Activated CD8-positive, alpha-beta T cell treated with anti-CD3 and anti-CD28 coated beads, Interleukin-2, amount 10 ng/mL, durations not matched to agents 7 days and 5 days (primary cell): Measurements from ENCODE around the gene GTSE1. TPM values are rescaled to one million over a fixed set of nuclear protein-coding genes. Genes with fewer than 3 reads are reported as not detected.

Experiments used
- ATAC-seq: fragments of 150-1000 bp; cut with Tn5 transposase; one replicate; pipeline ENCODE4 v1.10.0; 2021; ENCODE audit warnings: moderate library complexity
- CTCF ChIA-PET: fragments of 350-600 bp; sonication (Branson Sonifier 250); formaldehyde crosslinking; loops from one replicate; lab custom pipeline; 2021; ENCODE audit warnings: antibody characterized with exemption; lab: Charles Lee
- POLR2A ChIA-PET: fragments of 350-600 bp; sonication (Branson Sonifier 250); formaldehyde crosslinking; loops from one replicate; lab custom pipeline; 2021; ENCODE audit warnings: antibody characterized with exemption; lab: Charles Lee
- DNase-seq: peaks from one replicate; pipeline ENCODE4 v3.0.0-alpha.2; 2020
- H3K27ac Mint-ChIP-seq: one replicate; pipeline ENCODE4 v1.8.0; 2021; ENCODE audit warnings: mild to moderate bottlenecking, mixed read lengths
- H3K27me3 Mint-ChIP-seq: one replicate; pipeline ENCODE4 v1.8.0; 2021; ENCODE audit warnings: low read depth, mixed read lengths
- H3K36me3 Mint-ChIP-seq: one replicate; pipeline ENCODE4 v1.8.0; 2021; ENCODE audit warnings: low read depth, mixed read lengths
- H3K4me1 Mint-ChIP-seq: one replicate; pipeline ENCODE4 v1.8.0; 2021; ENCODE audit warnings: low read depth, mixed read lengths
- H3K4me3 Mint-ChIP-seq: one replicate; pipeline ENCODE4 v1.8.0; 2021; ENCODE audit warnings: mild to moderate bottlenecking, mixed read lengths
- H3K9me3 Mint-ChIP-seq: one replicate; pipeline ENCODE4 v1.8.0; 2022; ENCODE audit warnings: mixed read lengths; ENCODE audit not compliant: insufficient read depth
- total RNA-seq, 2 experiments: library from RNA; stranded (reverse); gene quantifications; one replicate each; pipeline ENCODE4 v1.2.3, GENCODE V29; 2021

Gene GTSE1
- total RNA-seq, 2 experiments from 2014 or later, result 111 to 114 TPM

DNA sequence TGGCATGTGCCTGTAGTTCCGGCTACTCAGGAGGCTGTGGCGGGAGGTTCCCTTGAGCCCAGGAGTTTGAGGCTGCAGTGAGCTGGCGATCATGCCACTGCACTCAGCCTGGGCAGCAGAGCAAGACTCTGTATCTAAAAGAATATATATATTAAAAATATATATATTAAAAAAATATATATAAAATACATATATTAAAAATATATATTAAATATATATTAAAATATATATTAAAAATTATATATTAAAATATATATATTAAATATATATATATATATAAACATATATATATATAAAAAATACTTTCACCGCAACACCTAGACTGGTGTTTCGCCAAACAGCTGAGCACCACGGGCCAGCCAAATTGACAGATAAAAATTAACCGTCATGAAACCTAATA lies 20.1 kb upstream of the GTSE1 start:
- H3K4me1 Mint-ChIP-seq, result peaks cover 24% of the 10 kb centered on the region
- CTCF ChIA-PET, result interaction anchor here (1.0 to 1.4 kb wide), 2 partner anchors 9 to 19 kb away, joined by 3 to 5 read pairs; partner anchors contain the start of gene TTC38
- no peak overlapping the region for H3K27ac Mint-ChIP-seq
- no peaks in the 10 kb centered on the region for H3K9me3 Mint-ChIP-seq
- peaks cover 42% of the 10 kb centered on the region for H3K36me3 Mint-ChIP-seq
- no peaks in the 10 kb centered on the region for H3K27me3 Mint-ChIP-seq
- ATAC-seq (no peak), DNase-seq (no peak)
- POLR2A ChIA-PET, result interaction anchor here (0.9 to 1.0 kb wide), 2 partner anchors 9 to 11 kb away, joined by 3 to 7 read pairs; no protein-coding TSS in a partner anchor
- no peak overlapping the region for H3K4me3 Mint-ChIP-seq

DNA sequence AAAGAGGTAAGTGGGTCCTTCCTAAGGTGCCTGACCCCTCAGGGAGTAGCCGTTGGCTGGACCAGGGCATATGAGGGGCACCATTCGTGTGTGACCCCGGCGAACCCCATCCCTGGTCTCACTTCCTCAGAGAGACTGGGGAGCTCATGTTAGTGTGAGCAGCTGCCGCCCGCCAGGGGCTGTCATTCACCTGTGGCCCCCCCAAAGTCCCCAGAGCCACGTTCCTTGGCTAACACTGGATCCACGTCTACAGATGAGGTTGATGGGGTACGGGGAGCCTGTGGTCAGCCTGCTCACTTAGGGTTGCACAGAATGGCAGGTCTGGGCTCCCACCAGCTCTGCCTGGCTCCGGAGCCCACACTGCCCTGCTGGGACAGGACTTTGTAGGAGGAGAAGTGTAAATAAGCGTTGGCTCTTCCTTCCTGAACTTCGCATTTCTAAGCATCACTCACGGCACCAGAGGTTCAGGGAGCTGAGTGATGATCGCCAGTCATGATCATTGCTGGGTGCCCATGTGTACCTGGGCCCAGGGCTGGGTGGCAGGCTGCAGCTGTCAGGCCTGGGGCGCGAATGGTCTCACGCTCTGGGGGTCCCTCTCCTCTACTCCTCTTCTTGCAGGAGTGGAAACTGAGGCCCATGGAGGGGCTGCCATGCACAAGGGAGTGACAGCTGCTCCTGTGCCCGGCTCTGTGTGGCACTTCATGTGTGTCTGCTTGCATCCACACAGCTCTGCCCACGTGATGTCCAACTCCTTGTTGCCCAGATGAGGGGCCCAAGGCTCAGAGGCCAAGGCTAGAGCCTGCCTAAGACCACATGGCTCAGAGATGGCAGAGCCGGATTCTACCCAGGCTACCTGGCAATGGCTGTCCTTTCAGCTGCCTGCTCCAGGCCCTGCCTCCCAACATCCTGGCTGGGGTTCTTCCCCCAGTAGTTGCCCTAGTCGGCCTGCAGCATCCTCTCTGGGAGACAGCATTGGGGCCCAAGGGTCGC lies 17.7 kb upstream of the GTSE1 start:
- ChIA-PET CTCF (no interaction called here), POLR2A (no interaction called here)
- Mint-ChIP-seq H3K9me3 (no peaks in the 10 kb centered on the region), H3K36me3 (peaks cover 43% of the 10 kb centered on the region), H3K27ac (no peak overlapping the region), H3K27me3 (no peaks in the 10 kb centered on the region), H3K4me3 (no peak overlapping the region), H3K4me1 (peaks cover 22% of the 10 kb centered on the region)
- DNase-seq, result no peak
- ATAC-seq, result no peak

DNA sequence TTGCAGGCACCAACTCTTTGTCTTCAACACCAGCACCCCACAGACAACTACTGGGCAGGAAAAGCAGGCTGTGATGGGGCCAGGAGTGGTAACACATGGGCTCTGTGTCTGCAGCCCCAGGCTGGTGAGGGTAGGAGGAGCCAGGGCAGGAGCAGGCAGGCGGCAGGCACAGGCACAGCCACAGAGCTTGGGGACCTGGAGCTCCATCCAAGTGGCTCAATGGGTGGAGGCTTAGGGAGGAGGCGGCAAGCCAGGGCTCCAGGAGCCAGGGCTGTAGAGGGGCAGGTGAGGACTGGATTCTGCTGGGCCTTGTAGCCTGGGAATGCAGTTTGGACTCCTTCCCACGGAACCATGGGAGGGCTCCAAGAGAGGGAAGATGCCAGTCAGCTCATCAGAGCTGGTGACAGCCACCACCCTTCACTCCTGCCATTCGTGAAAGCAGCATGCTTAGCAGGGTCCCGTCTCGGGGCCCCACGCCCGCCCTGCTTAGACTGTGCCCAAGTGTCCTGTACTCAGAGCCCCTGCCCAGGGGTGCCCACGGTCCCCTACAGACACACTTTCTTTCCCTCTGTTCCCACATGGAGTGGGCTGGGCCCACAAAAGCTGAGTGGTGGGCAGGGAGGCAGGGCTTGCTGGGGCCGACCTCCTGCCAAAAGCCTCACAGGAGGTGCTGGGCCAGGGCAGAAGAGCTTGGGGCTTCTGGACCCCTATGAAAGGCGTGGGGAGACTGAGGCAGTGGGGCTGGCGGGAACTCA lies 16.4 kb upstream of the GTSE1 start:
- H3K4me3 Mint-ChIP-seq, result no peak overlapping the region
- no peaks in the 10 kb centered on the region for H3K27me3 Mint-ChIP-seq
- peaks cover 22% of the 10 kb centered on the region for H3K4me1 Mint-ChIP-seq
- no peak for ATAC-seq
- POLR2A ChIA-PET, result interaction anchor here (0.8 kb wide), 1 partner anchor 16 kb away, joined by 4 read pairs; no protein-coding TSS in a partner anchor
- peak overlapping the region; percentile 30 for H3K27ac Mint-ChIP-seq
- DNase-seq, result no peak
- no peaks in the 10 kb centered on the region for H3K9me3 Mint-ChIP-seq
- CTCF ChIA-PET, result interaction anchor here (1.3 kb wide), 1 partner anchor 16 kb away, joined by 5 read pairs; no protein-coding TSS in a partner anchor
- peaks cover 43% of the 10 kb centered on the region for H3K36me3 Mint-ChIP-seq

DNA sequence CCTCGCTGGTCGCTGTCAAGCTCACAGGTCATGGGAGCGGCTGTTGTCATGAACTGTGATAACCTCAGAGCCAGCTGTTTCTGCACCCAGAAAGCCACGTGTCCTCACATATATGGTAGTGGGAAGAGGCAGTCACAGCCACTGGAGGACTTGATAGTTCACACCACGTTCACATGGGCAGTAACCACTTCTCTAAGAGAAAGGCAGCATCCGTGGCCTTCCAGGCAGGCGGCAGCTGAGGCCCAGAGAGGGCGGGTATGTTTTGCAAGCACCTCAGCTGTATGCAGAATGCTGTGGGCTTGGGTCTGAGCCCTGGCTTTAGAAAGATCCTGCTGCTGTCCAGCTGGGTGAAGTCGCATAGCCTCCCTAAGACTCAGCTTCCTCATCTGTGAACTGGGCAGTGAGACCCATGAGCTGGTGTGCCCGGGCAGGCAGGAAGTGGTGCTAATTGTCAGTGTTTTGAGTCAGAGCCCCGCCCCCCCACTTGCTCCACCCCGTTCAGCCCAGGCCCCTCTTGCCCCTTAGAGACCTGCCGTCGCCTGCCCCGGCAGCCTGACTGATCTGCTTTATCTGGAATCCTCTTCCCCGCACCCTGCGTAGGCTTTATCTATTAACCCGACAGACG lies 15.6 kb upstream of the GTSE1 start:
- ATAC-seq (peak; percentile 30), DNase-seq (no peak)
- H3K36me3 Mint-ChIP-seq, result peaks cover 43% of the 10 kb centered on the region
- ChIA-PET POLR2A (interaction anchor here (0.7 to 0.8 kb wide), 2 partner anchors 15 to 16 kb away, joined by 3 to 4 read pairs; no protein-coding TSS in a partner anchor), CTCF (interaction anchor here (1.3 kb wide), 1 partner anchor 15 kb away, joined by 5 read pairs; no protein-coding TSS in a partner anchor)
- peak overlapping the region; percentile 30 for H3K27ac Mint-ChIP-seq
- H3K9me3 Mint-ChIP-seq, result no peaks in the 10 kb centered on the region
- H3K27me3 Mint-ChIP-seq, result no peaks in the 10 kb centered on the region
- peaks cover 20% of the 10 kb centered on the region for H3K4me1 Mint-ChIP-seq
- H3K4me3 Mint-ChIP-seq, result no peak overlapping the region

DNA sequence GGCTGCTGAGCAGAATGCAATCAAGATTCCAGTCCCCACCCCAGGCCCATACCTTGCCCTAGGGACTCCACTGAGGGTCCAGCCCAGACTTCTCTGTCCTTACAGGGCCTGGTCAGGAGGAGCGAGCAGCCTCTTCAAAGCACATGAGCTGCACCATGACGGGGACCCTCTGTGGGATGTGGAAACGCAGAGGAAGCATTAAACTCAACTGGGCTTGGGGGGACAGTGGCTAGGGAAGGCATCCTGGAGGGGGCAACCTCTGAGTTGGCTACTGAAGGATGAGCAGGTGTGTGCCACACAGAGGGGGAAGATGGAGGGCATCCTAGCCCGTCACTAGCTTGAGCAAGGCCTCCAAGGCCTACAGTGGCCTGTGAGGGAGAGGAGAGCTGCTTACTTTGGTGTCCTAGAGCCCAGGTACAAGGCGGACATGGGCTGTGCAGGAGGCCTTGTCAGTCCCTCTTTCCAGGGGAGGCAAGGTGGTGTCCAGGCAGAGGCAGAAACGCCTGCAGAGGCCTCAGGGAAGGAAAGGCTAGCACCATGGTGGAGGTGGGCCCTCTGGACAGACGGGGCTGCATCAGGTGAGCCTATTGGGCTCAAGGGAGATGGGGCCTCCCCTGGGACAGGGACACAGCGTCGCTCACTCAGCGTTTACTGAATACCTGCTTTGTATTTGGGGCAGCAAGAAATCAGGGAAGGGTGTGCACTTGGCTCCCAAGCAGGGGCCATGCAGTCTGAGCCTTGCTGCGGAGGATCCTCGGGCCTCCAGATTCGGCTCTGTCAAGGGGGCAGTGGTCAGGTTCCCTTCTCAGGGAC lies 14.6 kb upstream of the GTSE1 start:
- DNase-seq (no peak), ATAC-seq (no peak)
- Mint-ChIP-seq H3K9me3 (no peaks in the 10 kb centered on the region), H3K27ac (no peak overlapping the region), H3K4me1 (peaks cover 26% of the 10 kb centered on the region), H3K4me3 (no peak overlapping the region), H3K36me3 (peaks cover 44% of the 10 kb centered on the region), H3K27me3 (no peaks in the 10 kb centered on the region)
- ChIA-PET POLR2A (interaction anchor here (1.0 kb wide), 1 partner anchor 12 kb away, joined by 3 read pairs; no protein-coding TSS in a partner anchor), CTCF (interaction anchor here (1.3 kb wide), 1 partner anchor 14 kb away, joined by 5 read pairs; no protein-coding TSS in a partner anchor)

DNA sequence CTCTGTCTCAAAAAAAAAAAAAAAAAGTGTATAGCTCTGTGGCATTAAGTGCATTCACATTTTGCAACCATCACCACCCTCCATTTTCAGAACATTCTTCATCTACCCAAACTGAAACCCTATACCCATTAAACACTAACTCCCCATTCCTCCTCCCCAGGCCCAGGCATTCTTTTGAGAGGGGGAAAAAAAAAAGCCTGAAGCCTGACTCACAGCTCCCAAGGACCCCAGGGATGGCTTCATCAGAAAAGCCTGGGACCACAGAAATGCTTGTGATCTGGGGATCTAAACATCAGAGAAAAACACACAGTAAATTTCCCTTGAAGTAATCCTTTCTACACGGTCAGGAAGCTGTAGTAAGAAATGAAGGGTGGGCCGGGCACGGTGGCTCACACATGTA lies 10.7 kb upstream of the GTSE1 start:
- CTCF ChIA-PET, result interaction anchor here (1.0 kb wide), 1 partner anchor 280 kb away, joined by 4 read pairs; no protein-coding TSS in a partner anchor
- ATAC-seq, result no peak

DNA sequence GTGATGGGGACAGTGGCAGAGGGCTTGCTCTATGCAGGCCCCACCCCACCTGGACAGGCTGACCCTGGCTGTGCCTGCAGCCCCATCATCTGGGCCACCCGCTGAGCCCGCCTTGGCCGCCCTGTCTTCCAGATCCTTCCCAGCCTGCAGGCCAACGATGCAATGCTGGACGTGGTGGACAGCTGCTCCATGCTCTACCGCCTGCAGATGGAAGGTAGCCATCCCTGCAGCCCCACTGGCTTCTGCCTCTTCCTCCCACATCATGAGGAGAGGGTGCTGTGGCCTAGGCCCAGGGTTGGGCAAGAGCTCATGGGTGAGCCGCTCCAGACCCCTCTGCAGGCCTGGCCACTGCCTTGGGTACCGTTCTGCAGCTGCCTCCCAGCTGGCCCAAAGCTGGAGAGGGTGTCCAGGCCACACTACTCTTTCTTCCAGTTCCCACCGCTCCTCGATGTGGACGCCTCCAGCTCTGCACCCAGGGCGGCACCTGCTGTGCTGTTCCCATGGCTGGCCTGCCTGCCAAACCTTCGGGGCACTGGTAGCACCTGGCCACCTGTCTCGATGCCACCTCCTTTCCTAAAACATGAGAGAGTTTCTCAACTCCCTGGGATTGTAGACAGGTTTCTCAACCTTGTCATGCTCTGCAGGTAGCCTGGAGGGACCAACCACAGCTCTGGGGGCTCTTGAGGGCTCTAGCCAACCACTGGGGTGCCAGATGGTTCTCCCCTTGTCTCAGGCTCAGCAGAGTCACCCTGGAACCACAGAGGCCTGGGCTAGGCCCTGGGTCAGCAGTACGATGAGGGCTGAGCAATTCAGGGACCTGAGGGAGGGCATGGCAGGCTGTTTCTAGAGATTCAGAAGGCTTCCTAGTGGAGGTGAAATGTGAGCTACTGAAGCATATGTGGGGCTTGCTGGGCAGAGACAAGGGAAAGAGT lies 9.5 kb upstream of the GTSE1 start:
- DNase-seq (no peak), ATAC-seq (no peak)
- no peaks in the 10 kb centered on the region for H3K27me3 Mint-ChIP-seq
- peak overlapping the region; percentile 70 for H3K4me3 Mint-ChIP-seq
- peaks cover 50% of the 10 kb centered on the region for H3K4me1 Mint-ChIP-seq
- ChIA-PET CTCF (interaction anchor here (0.6 to 1.6 kb wide), 3 partner anchors 9 to 281 kb away, joined by 3 to 6 read pairs (median 3); partner anchors contain the start of genes CDPF1 and GTSE1), POLR2A (interaction anchor here (0.8 to 0.9 kb wide), 2 partner anchors 9 to 11 kb away, joined by 3 read pairs; partner anchors contain the start of gene GTSE1)
- H3K27ac Mint-ChIP-seq, result peak overlapping the region; percentile 93
- H3K36me3 Mint-ChIP-seq, result peaks cover 54% of the 10 kb centered on the region
- no peaks in the 10 kb centered on the region for H3K9me3 Mint-ChIP-seq

More for the DNA sequence above, 10.7 kb upstream of the GTSE1 start:
- H3K9me3 Mint-ChIP-seq, result no peaks in the 10 kb centered on the region
- POLR2A ChIA-PET, result interaction anchor here (1.2 kb wide), 1 partner anchor 36 kb away, joined by 3 read pairs; the partner anchor contains the start of gene CDPF1
- peak overlapping the region; percentile 49 for H3K27ac Mint-ChIP-seq
- no peaks in the 10 kb centered on the region for H3K27me3 Mint-ChIP-seq
- peaks cover 51% of the 10 kb centered on the region for H3K4me1 Mint-ChIP-seq
- DNase-seq, result no peak
- H3K4me3 Mint-ChIP-seq, result no peak overlapping the region
- H3K36me3 Mint-ChIP-seq, result peaks cover 53% of the 10 kb centered on the region

DNA sequence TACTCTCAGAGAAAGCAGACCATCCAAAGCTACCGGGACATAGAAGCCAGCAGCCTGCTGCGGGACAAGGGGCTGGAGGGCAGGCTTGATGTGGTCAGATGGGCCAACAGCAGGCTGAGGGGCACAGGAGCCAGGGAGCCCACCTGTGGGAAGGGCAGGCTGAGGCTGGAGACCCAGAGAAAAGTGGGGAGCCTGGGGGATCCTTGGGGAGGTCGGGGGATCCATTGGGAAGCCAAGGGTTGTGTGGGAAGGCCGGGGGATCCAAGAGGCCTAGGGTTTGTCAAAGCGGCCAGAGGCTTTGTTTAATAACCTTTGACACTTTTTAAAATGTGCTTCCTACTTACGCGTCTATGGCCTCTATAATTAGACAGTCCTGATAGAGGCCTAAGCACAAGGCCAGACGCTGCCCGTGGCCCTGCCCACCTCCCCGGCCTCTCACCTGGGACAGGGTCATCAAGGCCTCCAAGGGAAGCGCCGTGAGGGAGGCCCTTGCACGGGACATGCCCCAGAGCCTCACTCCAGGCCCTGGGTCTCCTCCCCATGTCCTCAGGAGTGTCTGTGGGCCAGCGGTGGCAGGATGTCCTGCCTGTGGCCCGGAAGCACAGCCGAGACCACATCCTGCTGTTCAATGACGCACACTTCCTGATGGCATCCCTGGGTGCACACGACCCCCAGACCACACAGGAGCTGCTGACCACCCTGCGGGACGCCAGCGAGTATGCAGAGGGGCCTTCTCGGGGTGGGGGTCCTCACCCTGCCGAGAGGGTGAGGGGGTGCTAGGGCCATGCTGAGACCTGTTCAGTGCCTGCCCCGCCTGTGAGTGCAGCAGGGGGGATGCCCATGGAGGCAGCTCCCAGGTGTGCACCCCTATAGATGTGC lies 8.6 kb upstream of the GTSE1 start:
- Mint-ChIP-seq H3K4me1 (peaks cover 59% of the 10 kb centered on the region), H3K9me3 (no peaks in the 10 kb centered on the region), H3K27me3 (no peaks in the 10 kb centered on the region), H3K27ac (peak overlapping the region; percentile 93), H3K4me3 (peak overlapping the region; percentile 70), H3K36me3 (peaks cover 63% of the 10 kb centered on the region)
- POLR2A ChIA-PET, result interaction anchor here (0.7 to 1.2 kb wide), 4 partner anchors 9 to 136 kb away, joined by 3 to 4 read pairs (median 3); partner anchors contain the start of gene GTSE1
- CTCF ChIA-PET, result interaction anchor here (0.8 to 1.6 kb wide), 3 partner anchors 8 to 282 kb away, joined by 3 to 6 read pairs (median 4); partner anchors contain the start of gene GTSE1
- ATAC-seq (peak; percentile 84), DNase-seq (peak; percentile 78)

DNA sequence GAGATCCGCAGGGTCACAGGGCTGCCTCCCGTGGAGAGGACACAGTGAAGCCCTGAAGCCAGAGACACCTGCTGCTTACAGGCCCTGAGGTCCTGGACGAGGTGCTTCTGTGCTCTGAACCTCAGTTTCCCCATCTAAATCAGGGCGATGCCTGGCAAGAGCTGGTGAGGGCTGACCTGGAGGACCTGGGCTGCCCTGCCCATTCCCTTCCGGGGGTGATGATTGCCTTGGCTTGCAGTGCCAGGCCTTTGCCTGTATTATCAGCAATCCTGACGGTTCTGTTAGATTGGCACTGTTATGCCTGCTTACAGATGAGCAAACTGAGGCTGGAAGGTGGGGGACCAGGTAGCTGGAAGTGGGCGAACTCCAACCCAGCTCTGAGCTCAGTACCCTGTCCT lies 7.8 kb upstream of the GTSE1 start:
- ChIA-PET POLR2A (interaction anchor here (0.7 to 1.2 kb wide), 3 partner anchors 8 to 137 kb away, joined by 3 to 4 read pairs (median 3); partner anchors contain the start of gene GTSE1), CTCF (interaction anchor here (1.3 to 1.6 kb wide), 2 partner anchors 39 to 167 kb away, joined by 4 read pairs; partner anchors contain the start of gene CDPF1)
- no peaks in the 10 kb centered on the region for H3K9me3 Mint-ChIP-seq
- H3K4me3 Mint-ChIP-seq, result no peak overlapping the region
- peaks cover 66% of the 10 kb centered on the region for H3K4me1 Mint-ChIP-seq
- no peak for DNase-seq
- peak overlapping the region; percentile 93 for H3K27ac Mint-ChIP-seq
- ATAC-seq, result no peak
- no peaks in the 10 kb centered on the region for H3K27me3 Mint-ChIP-seq
- H3K36me3 Mint-ChIP-seq, result peaks cover 69% of the 10 kb centered on the region
